ENCODE data around the gene CYP20A1. TPM values are rescaled to one million over a fixed set of nuclear protein-coding genes. Genes with fewer than 3 reads are reported as not detected.
"Not testable (repeated sequence)": the region's sequence is repeated elsewhere in the genome, so short reads cannot be mapped to it uniquely, and the experiment has no call there.

The CYP20A1 gene
- 21.9 and 23.5 TPM in 2 replicates for total RNA-seq (2021)
- long read RNA-seq, transcript CYP20A1-204 (12 exons, 2,636 nt): minor isoform, 15 of 183 reads
- long read RNA-seq, transcript CYP20A1-201 (13 exons, 1,949 nt): major isoform, 96 of 183 reads
- long read RNA-seq, transcript CYP20A1-207 (11 exons, 1,359 nt): minor isoform, 23 of 183 reads
- long read RNA-seq, partial matches to known transcripts: 11 of 183 reads
- long read RNA-seq, other reads (novel, unspliced or antisense): 33 of 183 reads

- H4K20me1 ChIP-seq (ENCODE audit: control insufficient read depth, insufficient read depth, insufficient read length): no peaks in the 10 kb centered on the region
- WGBS (ENCODE audit: extremely low coverage, insufficient read length, low lambda C conversion rate): no CpG with 5 or more reads among the region's 80 CpGs
- peak within 1 kb of the TSS; percentile 91 for H3K4me2 ChIP-seq (ENCODE audit: insufficient read depth, insufficient read length, low read length)
- Mint-ChIP-seq H3K4me1 (peaks cover 10% of the 10 kb centered on the region in 2 experiments), H3K9me3 (no peaks in the 10 kb centered on the region; a peak in 1 of 5 replicates), H3K27ac (peak within 1 kb of the TSS; percentile 96 to 99 (median 98)), H3K4me3 (peak within 1 kb of the TSS; percentile 91 to 97), H3K27me3 (ENCODE audit: low read depth) (no peaks in the 10 kb centered on the region), H3K36me3 (ENCODE audit: insufficient read depth in 1 of 3, low read depth in 3 of 3) (peaks cover 11 to 28% (median 24%) of the 10 kb centered on the region in 3 experiments)
- H2AFZ ChIP-seq (ENCODE audit: low read length): peak within 1 kb of the TSS; percentile 68
- peak; percentile 96 for DNase-seq
- peaks cover 4% of the 10 kb centered on the region; the same call in 1 of the 2 replicates for H3K79me2 ChIP-seq (ENCODE audit: insufficient read depth, low read length)
- no peak within 1 kb of the TSS for H4K8ac ChIP-seq (replicated peaks; ENCODE audit: insufficient read length, low read depth, low read length)
- peak within 1 kb of the TSS; percentile 96 for H3K18ac ChIP-seq (ENCODE audit: insufficient read length, low read depth, low read length)
- no peak within 1 kb of the TSS; the same call in 1 of the 2 replicates for H3K4ac ChIP-seq (ENCODE audit: low read depth, low read length)
- no peaks in the 10 kb centered on the region for H3K4me1 ChIP-seq (ENCODE audit: insufficient read depth, low read length)
- peak within 1 kb of the TSS; percentile 91 for H3K14ac ChIP-seq (ENCODE audit: insufficient read depth, low read length)
- no peaks in the 10 kb centered on the region for H3K79me1 ChIP-seq (ENCODE audit: insufficient read depth, low read depth, low read length, poor library complexity, severe bottlenecking)
- H2AK5ac ChIP-seq (ENCODE audit: insufficient read length, low read length): no peak within 1 kb of the TSS
- H3K23ac ChIP-seq (ENCODE audit: insufficient read length, low read depth, low read length): no peak within 1 kb of the TSS
- H4K5ac ChIP-seq (ENCODE audit: insufficient read length, low read depth, low read length): no peak within 1 kb of the TSS
- H2BK5ac ChIP-seq (ENCODE audit: insufficient read length, low read length): no peak within 1 kb of the TSS
- H3K23me2 ChIP-seq (ENCODE audit: insufficient read length, low read depth, low read length, poor library complexity, severe bottlenecking): peaks cover 10% of the 10 kb centered on the region
- H2BK15ac ChIP-seq (ENCODE audit: low read depth, low read length): no peak within 1 kb of the TSS
- H3K9ac ChIP-seq (ENCODE audit: extremely low read depth, insufficient read length, low read length): peak within 1 kb of the TSS; percentile 87
- H3K9me3 ChIP-seq (ENCODE audit: control insufficient read depth, low read depth, low read length): no peaks in the 10 kb centered on the region
- no peak within 1 kb of the TSS for H2BK12ac ChIP-seq (ENCODE audit: insufficient read length, low read depth, low read length)
- no peak within 1 kb of the TSS for H3K27ac ChIP-seq (ENCODE audit: insufficient read length, low read depth, low read length)
- no peaks in the 10 kb centered on the region for H3K27me3 ChIP-seq (ENCODE audit: insufficient read depth, low read length)
- H2BK120ac ChIP-seq (ENCODE audit: low read depth, low read length, poor library complexity, severe bottlenecking): no peak within 1 kb of the TSS
- TF ChIP-seq CTCF (conservative IDR thresholded peaks at IDR 0.05): peak; percentile 44; the same call in 2 of the 3 replicates
- no peak within 1 kb of the TSS for H3K56ac ChIP-seq (ENCODE audit: insufficient read length, low read depth, low read length)
- H2BK20ac ChIP-seq (ENCODE audit: low read depth, low read length, poor library complexity, severe bottlenecking): no peak within 1 kb of the TSS
- H4K91ac ChIP-seq (ENCODE audit: insufficient read length, low read depth, low read length): no peak within 1 kb of the TSS
- H3T11ph ChIP-seq (ENCODE audit: low read length): peak within 1 kb of the TSS; percentile 63
These were observed at the start of gene CYP20A1 for GRCh38 chr2:203238704-203239526. Gene CYP20A1 (plus strand): TSS chr2:203239018. CDS start chr2:203239063, 45 bp downstream.

GRCh38 chr2:203190547-203190946 is 48.3 kb upstream of the CYP20A1 start:
- H3T11ph ChIP-seq (ENCODE audit: low read length); H3K4me1 ChIP-seq (ENCODE audit: insufficient read depth, low read length); H2AFZ ChIP-seq (ENCODE audit: low read length); H3K14ac ChIP-seq (ENCODE audit: insufficient read depth, low read length); H4K8ac ChIP-seq (replicated peaks; ENCODE audit: insufficient read length, low read depth, low read length); H3K4me3 Mint-ChIP-seq; H3K79me1 ChIP-seq (ENCODE audit: insufficient read depth, low read depth, low read length, poor library complexity, severe bottlenecking); H3K18ac ChIP-seq (ENCODE audit: insufficient read length, low read depth, low read length); H3K79me2 ChIP-seq (ENCODE audit: insufficient read depth, low read length); H3K27ac Mint-ChIP-seq; H3K23ac ChIP-seq (ENCODE audit: insufficient read length, low read depth, low read length); H3K4me1 Mint-ChIP-seq; H2BK5ac ChIP-seq (ENCODE audit: insufficient read length, low read length); H3K9ac ChIP-seq (ENCODE audit: extremely low read depth, insufficient read length, low read length); H2BK12ac ChIP-seq (ENCODE audit: insufficient read length, low read depth, low read length); H3K27me3 Mint-ChIP-seq (ENCODE audit: low read depth); H4K5ac ChIP-seq (ENCODE audit: insufficient read length, low read depth, low read length); H3K9me3 Mint-ChIP-seq; H3K4me2 ChIP-seq (ENCODE audit: insufficient read depth, insufficient read length, low read length); H4K91ac ChIP-seq (ENCODE audit: insufficient read length, low read depth, low read length); H3K56ac ChIP-seq (ENCODE audit: insufficient read length, low read depth, low read length); H2BK15ac ChIP-seq (ENCODE audit: low read depth, low read length); DNase-seq; H2BK20ac ChIP-seq (ENCODE audit: low read depth, low read length, poor library complexity, severe bottlenecking); H2BK120ac ChIP-seq (ENCODE audit: low read depth, low read length, poor library complexity, severe bottlenecking); H4K20me1 ChIP-seq (ENCODE audit: control insufficient read depth, insufficient read depth, insufficient read length); H2AK5ac ChIP-seq (ENCODE audit: insufficient read length, low read length); H3K23me2 ChIP-seq (ENCODE audit: insufficient read length, low read depth, low read length, poor library complexity, severe bottlenecking); H3K27ac ChIP-seq (ENCODE audit: insufficient read length, low read depth, low read length); H3K9me3 ChIP-seq (ENCODE audit: control insufficient read depth, low read depth, low read length); H3K4ac ChIP-seq (ENCODE audit: low read depth, low read length); H3K27me3 ChIP-seq (ENCODE audit: insufficient read depth, low read length): not testable (repeated sequence)
- H3K36me3 Mint-ChIP-seq (ENCODE audit: insufficient read depth in 1 of 3, low read depth in 3 of 3): peaks cover 3 to 12% (median 7%) of the 10 kb centered on the region in 3 experiments; a peak in 6 of 7 replicates
- WGBS (ENCODE audit: extremely low coverage, insufficient read length, low lambda C conversion rate): no CpG with 5 or more reads among the region's 17 CpGs
